Right ventricle myocardium inferior (tissue), 1 donor: ENCODE results near the gene MTRF1L. TPM values are rescaled to one million over a fixed set of nuclear protein-coding genes. Genes with fewer than 3 reads are reported as not detected.

Experiments used
- ATAC-seq: fragments of 200-7000 bp; cut with Tn5 transposase; one replicate; pipeline ENCODE4 v1.9.1; 2020; ENCODE audit warnings: mild to moderate bottlenecking, moderate library complexity
- DNase-seq: peaks from one replicate; pipeline ENCODE4 v3.0.0; 2021; ENCODE audit errors: missing footprints
- intact Hi-C: fragments of 100-400 bp; cut with DNase I; formaldehyde crosslinking; loops from one replicate; pipeline ENCODE4 v1.11.0; 2022
- total RNA-seq: library from RNA; stranded (reverse); fragmentation: NEBNext Ultra II Directional; extraction: Animal tissue kit (Norgen Biotek cat#: 25700); gene quantifications from one replicate; pipeline ENCODE4 v1.2.1, GENCODE V29; 2021
- donor health status: DM: no; HTN: yes; CAD: no; lungs with severe emphysema.

The MTRF1L gene
- total RNA-seq, 1 donor from 2014 or later: 30.8 TPM

DNA sequence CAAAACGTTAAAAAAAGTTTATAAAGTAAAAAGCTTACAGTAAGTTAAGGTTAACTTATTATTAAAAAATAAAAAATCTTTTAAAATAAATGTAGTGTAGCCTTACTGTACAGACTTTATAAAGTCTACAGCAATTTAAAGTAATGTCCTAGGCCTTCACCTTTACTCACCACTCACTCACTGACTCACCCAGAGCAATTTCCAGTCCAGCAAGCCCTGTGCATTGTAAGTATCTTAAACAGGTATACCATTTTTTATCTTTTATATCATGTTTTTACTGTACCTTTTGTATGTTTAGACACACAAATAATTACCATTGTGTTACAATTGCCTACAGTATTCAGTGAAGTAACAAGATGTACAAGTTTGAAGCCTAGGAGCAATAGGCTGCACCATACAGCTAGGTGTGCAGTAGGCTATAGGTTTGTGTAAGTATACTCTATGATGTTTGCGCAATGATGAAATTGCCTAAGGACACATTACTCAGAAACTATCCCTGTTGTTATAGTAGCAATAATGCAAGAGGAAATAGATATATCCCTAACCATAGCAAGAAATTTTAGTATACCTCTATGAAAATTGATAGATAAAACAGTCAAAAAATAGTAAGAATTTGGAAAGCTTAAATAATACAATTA is 59.1 kb downstream of the MTRF1L start:
- intact Hi-C loops: no loop called here
- no peak for DNase-seq
- no peak for ATAC-seq

DNA sequence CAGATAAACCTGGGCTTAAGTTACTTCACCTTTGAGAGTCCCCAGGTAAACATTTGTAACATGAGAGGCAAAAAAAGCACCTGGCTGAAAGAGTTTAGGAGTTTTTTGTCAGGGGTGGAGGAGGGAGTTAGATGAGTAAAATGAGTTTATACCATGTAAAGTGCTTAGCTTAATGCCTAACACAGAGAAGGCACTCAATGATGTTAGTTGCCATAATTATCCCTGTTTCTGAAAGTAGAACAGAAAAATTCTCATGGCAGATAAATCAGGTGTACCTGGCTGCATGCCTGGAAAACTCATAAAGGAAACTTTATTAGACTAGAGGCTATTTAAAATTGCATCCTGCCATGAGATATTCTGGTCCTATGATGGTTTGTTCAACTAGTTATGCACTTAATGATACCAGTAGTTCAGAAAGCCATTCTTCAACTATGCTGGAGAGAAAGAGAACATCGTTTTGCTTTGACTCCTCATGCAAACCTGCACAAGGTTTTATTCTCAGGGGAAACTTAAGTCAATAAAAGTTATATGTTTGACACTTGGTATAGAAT is 60.1 kb downstream of the MTRF1L start:
- intact Hi-C loops: no loop called here
- no peak for DNase-seq
- ATAC-seq: no peak

DNA sequence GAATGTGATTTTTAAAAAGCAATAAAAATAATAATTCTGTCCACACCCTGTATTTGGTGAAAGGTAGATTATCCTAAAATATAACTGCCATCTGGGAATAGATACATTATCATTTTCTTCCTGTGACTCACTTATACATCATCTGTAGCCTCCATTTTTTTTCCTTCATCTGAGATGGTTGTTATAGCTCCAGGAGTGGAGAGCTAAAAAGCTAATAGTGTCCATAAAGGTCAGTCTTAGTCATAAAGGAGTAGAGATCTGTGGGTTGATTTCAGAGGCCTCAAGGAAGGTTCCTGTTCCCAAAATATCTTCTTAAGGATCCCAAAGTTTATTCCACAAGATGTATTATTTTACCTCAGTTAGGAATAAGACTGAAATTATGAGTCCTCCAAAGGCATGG is 60.8 kb downstream of the MTRF1L start:
- ATAC-seq (no peak), DNase-seq (no peak)
- intact Hi-C loops: no loop called here

Other genes with a start within 250 kb of the MTRF1L start
- 2.4 TPM for gene FBXO5, start 19.7 kb downstream of the MTRF1L start, total RNA-seq
- 0.05 TPM for gene RGS17, start 128.6 kb upstream of the MTRF1L start, total RNA-seq